ENCODE results near the gene SPACDR.
A peak's percentile ranks its signal among the peaks of the same experiment; 100 is the strongest.

The SPACDR gene

DNA sequence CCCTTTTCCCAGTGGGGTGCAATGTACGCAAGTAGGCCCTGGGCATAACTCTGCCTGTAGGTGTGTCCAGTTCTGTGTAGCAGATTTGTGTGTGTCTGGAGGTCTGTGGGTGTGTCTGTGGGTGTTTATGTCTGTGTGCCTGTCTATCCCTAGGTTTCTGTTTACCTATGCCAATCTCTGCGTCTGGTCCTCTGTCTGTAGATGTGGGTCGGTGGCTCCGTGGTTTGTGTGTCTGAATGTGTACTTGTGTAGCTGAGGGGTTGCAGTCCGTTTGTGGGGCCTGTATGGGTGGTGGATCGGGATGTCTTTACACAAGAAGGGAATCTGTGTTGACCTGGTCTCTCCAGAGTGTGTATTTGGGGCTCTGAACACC, 20.6 kb upstream of the SPACDR start:
- DNase-seq = no peak

DNA sequence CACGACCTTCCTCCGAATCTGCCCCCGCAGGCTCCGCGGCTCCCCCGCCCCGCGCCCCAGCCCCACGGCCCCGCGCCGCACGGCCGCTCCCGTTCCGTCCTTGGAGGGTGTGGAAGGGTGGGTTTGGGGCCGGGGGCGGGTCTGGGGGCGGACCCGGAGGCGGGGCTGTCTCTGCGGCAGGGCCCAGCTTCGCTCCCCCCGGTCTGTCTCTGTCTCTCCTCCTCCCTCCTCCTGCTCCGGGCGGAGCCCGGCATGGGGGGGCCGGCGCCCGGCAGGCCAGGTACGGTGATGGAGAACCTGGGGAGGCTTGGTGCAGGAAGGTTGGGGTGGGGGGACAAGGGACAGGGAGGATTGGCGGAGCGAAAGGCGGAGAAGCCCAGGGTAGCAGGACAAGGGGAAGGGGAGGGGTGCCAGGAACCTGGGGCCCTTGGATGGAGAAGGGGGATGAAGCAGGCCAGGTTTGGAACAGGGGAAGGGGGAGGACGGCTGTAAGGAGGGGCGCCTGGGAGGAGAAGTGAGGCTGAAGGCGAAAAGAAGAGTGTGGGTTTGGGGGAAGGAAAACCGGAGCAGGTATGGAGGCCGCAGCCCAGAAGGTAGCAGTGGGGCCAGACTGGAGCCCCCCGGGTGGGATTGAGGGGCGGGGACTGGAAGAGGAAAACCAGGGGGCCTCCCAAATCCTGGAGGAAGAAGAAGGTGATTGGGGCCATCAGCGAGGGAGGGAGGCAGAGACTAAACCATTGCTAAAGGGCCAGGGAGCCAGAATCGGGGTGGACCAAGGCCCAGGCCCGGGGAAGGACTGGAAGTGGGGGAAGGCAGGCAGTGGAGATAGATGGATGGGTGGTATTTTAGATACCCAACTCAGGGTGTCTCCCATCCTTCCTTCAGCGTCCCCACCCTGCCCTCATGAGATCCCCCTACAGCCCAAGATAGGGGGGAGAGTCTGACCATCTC, 19.9 kb upstream of the SPACDR start, which contains the start of gene NYAP1:
TSS of gene NYAP1 (plus strand) at position 206 of the 951 bp plus-strand sequence. CDS start 1,385 bp downstream, outside the sequence.
- peak; percentile 90 for DNase-seq

DNA sequence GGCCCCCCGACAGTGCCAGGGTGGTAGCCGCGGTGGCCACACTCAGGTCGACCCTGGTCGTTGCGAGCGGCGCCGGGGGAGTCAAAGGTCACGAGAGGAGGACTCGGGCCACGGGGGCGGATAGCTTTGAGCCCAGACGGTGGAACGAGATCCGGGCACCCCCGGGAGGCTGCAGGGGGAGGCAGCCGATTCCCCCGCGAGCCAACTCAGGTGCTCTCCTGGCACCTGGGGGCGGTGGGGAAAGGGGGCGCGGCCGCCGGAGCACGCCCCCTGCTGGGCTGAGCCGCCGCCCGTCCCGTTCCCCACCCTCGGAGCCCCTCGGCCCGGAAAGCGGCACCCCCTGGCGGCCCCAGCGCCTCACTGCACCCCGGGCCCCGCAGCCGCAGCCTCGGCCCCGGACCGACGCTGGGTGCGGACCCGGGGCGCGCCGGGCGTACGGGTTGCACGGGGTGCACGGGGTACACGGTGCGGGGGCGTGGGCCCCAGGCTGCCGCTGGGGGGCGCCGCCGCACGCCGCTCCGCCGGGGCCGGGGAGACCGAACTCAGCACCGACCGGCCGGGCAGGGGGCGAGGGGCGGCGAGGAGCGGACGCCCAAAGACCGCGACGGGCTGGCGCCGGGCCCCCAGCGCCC, 19.1 kb upstream of the SPACDR start:
- peak; percentile 78 for DNase-seq

DNA sequence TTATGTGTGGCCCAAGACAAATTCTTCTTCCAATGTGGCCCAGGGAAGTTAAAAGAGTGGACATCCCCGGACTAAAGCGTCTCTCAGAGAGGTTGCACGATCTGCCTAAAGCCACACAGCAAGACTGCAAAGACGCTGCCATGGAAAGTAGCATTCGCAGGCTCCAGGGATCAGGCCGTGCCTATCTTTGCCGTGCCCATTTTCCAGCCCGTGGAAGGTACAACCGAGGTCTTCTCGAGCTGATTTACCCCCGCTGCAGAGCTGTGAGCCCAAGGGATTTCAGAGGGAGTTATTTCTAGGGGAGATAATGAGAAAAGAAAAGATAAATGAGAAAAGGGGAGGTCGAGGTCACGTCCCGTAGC, 18.6 kb upstream of the SPACDR start:
- no peak for DNase-seq

DNA sequence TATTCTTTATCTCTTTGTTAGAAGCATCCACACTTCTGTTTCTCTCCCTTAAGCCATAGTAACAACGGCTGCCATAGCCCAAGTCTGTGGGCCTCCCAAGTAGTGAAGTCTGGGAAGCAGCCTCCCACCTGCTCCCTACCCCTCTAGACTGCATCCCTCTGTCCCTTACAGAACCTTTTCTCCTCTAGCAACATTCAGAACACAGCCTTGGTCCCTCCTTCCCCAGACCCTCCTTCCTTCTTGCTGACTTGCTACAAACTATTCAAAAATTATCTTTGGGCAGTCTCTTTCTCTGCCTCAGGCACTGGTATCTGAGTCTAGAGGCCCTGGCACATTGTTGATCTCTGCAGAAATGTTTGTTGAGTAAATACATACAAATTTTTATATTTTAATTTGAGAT, 17.4 kb upstream of the SPACDR start:
- DNase-seq = no peak

DNA sequence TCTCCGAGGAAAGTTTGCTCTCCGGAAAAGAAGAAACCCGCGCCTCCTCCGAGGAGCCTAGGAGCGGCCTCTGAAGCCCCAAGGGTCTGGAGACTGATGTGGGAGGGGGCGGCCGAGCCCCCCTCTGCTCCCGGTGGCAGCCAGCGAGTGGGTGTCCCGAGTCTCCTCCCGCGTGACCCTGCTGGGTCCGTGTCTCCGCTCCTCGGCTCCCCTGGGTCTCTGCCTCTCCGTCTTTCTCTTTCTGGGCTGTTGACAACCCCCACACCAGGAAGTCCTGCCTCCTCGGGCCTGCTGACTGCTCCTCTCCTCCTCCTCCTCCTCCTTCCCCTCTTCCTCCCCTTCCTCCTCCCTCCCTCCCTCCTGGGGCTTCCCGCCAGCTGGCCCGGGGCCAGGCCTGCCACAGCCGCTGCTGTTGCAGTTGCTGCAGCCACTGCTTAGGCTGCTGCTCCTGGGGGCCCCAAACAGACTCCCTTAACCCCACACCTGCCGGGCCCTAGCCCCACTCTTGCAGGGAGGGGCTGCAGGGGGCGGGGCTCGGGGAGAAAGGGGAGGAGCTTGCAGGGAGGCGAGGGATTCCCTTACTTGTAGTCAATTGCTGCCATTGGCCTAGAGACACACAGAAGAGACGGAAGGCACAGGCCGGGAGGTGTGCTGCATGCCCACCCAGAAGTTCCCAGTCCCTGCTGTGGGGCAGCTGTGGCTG, 15.0 kb upstream of the SPACDR start, which contains the start of gene TSC22D4:
TSS of gene TSC22D4 (minus strand) at position 257 of the 703 bp plus-strand sequence. CDS start 1,176 bp downstream, outside the sequence.
- peak; percentile 99 for DNase-seq

DNA sequence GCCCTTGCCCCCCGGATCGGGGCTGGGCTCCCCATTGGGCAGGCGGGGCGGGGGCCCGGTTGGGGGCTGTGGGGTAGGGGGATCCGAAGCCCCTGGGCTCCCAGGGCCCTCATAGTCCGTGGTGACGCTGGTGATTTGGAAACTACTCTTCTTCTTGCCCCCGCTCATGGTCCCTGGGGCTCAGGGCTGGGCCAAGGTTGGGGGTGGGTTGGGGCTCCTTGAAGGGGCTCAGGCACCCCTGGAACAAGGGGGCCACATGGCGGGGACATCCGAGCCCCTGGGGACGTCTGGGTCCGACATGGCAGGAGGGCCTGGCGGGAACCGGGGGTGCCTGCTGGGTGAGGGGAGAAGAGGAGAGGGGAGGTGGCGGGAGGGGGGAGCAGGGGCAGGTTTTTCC, 13.8 kb upstream of the SPACDR start:
- DNase-seq = no peak

DNA sequence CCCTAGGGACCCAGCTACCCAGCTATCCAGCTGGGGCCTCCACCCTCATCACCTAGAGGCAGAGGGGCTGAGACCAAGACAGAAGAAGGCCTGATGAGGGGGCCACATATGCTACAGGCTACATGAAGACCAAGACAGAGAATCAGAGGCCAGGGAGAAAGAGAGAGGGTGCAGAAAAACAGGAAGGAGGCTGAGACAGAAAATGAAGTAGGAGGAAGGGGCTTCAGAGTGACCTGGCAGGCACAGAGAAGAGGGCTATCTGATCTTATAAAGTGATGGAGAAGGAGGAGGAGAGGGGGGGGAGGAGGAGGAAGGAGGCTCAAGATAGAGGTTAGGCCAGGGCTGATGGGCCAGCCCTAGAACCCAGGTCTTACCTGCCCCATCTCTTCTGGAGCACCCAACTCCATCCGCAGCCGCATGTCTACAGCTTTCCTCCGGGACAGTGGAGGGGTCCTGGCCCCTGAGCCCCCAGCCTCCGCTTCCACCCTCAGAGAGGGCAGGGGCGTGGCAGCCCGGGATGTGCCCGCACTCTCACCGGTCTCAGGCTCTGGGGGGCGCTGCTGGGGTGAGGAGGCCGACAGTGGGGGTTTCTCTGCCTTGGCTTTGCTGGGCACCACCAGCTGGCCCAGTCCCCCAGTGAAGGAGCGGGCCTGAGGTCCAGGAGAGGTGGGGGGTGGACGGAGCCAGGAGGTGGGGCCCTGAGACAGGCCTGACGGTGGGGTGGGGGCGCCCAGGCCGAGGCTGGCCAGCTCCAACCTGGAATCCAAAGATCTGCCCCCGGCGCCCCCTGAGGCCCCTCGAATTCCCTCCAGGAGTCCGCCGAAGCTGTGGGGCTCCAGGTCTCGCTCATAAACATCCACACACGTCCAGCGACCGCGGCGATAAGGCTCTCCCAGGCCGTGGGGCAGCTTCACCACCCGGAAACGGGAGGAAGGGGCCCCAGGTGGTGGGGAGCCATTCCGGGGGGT, 13.1 kb upstream of the SPACDR start:
- no peak for DNase-seq

DNA sequence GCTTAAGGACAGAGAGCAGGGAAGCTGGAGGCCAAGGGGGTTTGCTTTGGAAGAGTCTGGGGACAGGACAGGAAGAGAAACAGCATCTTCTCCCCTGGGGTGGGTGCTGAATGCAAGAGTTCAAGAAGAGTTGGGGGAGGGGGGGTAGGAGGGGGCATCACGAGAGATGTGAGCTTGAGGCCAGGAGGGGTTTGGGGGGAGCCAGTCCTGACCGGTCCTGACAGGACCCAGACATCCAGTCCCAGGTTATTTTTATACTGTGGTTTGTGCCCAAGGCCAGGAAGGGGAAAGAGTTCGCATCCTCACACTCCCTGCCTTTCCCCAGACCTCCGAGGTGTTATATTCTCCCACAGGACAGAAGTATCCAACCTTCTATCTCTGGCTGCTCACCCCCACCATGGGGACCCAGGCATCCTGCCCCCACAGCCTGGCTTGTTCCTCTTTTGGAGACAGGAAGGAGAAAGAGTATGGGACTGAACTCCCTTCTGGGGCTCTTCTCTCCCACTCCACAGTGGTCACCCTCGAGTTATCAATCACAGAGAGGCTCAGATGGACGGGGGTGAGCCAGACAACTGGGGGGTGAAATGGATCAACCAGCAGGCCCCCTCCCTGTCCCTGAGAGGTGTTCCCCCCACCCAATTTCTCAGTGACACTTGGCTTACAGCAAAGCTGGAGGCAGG, 12.2 kb upstream of the SPACDR start:
- no peak for DNase-seq

DNA sequence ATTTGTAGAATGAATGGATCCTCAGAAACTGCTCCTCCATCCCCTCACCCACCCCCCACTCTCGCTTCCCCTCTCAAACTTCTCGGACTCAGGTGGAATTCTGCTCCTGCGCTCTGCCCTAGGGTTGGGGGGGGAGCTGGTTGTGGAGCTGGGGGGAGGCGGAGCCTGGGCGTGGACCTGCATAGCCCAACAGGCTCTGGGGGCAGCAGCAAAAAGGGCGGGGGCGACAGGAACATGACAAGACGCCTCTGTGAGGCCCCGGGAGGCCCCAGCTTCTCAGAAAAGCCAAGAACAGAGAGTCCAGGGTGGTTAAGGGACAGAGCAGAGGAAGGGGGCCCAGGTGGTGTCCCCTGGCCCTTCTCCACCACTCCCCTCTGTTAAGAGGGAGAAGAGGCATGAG, 11.5 kb upstream of the SPACDR start:
- peak; percentile 74 for DNase-seq

DNA sequence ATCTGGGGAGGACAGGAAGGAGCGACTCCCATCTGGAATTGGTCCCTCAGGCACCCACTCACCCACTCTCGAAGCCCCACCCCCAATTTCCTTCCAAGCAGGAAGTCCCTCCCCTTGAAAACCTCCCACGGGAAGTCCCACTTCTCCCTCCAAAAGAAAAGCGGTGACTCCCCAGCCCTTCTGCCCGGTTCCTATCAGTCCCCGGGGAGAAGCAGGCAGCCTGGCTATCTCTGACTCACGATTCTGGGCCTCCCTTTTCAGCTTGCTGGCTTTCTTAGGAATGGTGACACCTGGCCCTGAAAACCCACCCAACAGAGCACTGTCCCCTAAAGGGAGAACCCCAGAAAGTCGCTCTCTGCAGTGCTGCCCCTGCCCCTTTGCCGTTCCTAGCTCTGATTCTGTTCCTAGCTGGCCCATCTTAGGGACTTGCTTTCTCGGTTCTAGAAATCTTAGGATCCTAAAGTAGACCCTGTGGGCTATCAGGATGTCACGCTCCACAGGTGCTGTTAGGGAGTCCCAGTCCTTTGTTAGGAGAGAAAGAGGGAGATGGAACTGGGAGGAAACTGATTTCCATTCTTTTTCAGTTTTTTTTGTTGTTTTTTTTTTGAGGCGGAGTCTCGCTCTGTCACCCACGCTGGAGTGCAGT, 8.9 kb upstream of the SPACDR start:
- DNase-seq = no peak

DNA sequence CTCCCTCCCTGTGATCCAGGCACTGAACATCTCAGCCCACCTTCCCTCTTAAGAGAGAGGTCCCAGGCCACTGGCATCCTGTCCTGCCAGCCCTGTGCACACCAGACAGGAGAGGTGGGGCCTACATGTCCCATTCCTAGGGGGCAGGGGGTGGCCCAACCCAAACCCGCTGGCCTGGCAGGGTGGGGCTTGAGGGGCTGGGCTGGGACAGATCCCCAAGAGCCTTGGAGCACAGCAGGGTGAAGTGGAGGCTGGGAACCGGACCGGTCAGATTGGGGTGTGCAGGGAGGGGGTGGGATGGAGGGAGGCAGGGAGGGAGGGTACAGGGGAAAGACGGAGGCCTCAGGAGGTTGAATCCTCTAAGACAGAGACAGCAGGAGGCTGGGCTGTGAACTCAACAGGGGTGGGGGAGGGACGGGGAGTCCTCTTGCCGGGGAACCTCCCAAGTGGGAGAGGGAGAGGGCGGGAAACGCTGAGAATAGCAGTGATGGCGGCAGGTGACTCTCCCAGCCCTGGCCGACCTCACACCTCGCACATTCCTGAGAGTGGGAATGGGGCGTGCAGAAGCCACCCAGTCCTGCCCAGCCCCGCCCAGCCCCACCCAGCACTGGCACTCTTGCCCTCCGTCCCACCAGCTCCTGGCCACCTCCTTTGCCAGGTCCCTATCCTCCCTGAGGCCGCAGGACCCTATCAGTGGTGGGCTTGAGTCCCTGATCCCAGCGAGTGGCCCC, 8.2 kb upstream of the SPACDR start:
- no peak for DNase-seq

DNA sequence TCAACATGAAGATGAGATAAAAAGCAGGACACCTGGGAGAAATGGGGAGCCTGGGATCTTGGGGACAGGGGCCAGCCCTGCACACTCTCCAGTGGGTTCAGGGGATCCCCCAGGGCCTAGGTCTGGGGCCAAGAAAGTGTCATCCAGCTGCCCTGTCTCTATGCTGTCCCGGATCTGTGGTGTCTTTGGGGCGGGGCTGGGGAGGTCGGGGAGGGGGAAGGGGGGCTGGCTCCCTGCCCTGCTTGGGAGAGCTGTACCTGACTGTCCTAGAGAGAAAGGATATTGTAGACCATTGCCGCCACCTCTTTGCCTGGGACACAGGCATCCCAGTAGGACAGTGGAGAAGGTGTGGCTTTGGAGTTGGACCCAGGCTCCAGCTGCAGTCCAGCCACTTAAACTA, 7.0 kb upstream of the SPACDR start:
- DNase-seq = no peak

DNA sequence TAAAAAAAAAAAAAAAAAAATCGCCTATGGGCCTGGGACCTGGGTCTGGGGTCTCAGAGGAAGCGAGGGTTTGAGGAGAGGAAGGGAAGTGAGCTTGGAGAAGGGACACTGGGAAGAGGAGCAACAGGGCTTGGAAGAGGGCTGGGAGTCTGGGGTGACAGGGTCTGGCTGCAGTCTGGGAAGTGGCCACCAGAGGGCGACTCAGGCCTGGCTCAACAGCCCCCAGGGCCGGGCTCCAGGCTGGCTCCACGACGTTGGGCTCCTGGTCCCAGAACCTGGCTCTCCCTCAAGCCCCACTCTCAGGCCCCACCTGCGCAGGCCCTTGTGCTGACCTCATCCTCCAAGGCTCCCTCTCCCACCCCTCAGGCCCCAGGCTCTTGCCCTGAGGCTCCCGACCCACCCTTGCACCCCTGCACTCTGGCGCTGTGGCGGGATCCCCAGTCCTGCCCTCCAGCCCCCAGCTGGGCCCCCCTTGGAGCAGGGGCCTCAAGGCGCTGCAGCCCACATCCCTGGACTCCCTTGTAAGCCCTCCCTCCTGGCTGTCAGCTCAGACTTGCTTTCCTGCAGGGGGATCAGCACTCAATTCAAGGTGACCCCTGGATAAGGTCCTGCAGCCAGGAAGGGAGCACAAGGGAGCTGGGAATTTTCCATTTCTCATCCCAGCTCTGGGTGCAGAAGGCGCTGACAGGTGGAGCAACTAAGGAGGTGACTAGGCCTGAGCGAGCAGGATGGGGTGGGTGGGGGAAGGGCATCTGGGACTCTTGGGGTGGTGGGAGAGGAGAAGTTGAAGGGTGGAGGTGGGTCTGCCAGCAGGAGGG, 5.4 kb upstream of the SPACDR start:
- peak; percentile 88 for DNase-seq

DNA sequence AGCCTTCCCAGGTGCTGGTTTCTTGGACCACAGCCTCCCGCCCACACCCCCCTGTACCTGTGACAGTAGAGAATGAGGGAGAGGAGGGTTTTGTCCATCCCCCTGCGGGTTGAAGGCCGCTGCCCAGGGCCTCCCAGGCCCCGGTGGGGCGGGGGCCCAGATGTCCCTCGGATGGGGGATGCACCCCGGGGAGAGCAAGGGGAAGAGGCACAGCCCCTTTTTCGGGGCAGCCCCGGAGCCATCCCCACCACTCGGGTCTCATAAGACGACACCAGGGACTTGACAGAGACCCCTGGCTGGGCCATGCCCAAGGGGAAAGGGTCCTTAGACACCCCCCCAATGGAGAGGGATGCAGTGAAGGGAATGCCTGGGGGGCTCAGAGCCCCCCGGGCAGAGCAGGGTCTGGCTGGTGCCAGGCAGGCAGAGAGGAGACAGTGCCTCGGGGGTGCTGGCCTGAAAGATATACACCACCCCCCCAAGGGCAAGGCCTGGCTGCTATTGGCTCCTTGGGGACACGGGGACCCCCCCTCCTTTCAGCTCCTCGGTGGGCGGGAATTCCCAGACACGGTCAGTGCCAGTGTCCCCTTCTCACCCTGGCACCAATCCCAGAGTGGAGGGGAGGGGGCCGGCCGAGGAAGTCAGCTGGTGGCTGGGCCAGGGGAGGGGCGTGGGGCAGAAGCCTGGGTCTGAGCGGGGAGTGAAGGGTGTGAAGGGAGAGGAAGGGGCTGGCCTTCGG, 3.7 kb upstream of the SPACDR start:
- no peak for DNase-seq

DNA sequence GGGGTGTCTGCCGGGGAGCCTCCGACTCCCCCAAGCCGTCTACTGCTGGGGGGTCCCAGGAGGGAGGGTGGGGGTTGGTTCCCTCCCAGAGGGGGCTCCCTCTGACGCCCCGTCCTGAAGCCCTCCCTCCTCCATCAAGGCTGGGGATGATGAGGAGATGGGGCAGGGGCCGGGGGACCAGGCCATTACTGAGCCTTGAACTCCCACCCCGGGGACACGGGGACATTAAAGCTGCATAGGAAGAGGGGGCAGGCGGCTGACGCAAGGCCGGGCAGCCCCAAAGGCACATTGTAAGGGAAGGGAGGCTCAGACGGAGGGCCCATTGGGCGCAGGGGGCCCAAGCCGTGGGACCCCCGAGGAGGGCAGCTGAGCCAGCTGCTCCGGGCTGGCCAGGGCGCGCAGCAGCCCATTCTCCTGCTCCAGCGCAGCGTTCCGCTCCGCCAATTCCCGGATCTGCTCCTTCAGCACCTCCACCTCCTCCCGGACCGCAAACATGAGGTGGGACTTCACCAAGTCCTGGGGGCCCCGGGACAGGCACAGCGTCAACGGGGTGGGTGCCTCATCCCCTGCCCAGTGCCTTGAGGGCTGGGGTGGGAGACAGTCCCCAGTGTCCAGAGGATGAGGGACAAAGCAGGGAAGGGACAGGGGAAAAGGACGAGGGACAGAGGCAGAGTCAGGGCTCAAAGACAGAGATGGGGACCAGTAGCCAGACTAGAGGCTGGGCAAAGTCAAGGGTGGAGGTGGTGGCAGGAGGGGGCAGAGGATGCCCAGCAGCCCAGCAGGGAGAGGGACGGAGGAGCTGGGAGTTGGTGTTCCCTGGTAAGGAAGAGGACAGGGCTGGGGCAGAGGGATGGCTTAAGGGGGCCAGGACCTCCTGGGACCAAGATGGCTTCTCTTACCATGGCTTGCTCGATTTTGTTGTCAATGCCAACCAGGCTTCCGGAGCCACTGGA, 2.9 kb upstream of the SPACDR start:
- no peak for DNase-seq

DNA sequence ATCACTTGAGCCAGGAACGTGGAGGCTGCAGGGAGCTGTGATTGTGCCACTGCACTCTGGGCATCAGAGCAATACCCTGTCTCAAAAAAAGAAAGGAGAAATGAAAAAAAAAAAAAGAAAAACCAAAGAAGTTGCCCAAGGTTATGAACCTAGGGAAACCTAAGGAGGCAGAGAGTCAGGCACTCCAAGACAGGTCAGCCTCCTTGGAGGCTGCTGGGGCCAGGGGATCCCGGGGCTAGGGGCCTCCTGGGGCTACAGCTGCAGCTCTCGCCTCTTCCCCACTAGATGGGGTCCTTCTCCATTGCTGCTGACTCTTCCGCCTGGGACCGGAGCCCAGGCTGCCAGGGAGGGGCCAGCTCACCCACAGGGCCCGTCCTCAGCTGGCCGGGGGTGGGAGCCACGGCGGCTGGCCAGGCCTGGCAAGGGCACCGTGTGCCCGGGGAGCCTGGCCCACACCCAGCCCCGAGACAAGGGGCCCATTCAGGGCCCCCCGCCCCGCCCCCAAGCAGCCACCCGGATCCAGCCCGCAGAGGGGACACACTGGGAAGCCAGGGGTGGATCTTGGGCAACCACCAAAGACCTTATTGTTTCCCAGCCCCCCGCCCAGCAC, 1.7 kb upstream of the SPACDR start:
- peak; percentile 89 for DNase-seq
